Natural killer cell (primary cell): ENCODE results near the gene OTP. TPM values are rescaled to one million over a fixed set of nuclear protein-coding genes. Genes with fewer than 3 reads are reported as not detected.

Experiments
- ATAC-seq, 3 donors: fragments of 150-1000 bp in 2 of 3; fragments of 200-7000 bp in 1 of 3; cut with Tn5 transposase; 1 replicate in 1 of 3; 2 replicates in 2 of 3; pipeline ENCODE4 v1.10.0; 2021; ENCODE audit warnings: mild to moderate bottlenecking in 2 of 3, moderate library complexity in 2 of 3
- DNase-seq, 2 donors: peaks; one replicate each; pipeline versions ENCODE4 v3.0.0 to v3.0.0-alpha.2; 2013 to 2021; ENCODE audit warnings: mixed read lengths in 1 of 2
- H3K27ac ChIP-seq: one replicate; pipeline ENCODE4 v1.5.1; 2013; ENCODE audit warnings: mild to moderate bottlenecking, low read length
- H3K27me3 ChIP-seq: one replicate; pipeline ENCODE4 v1.6.1; 2013; ENCODE audit warnings: low read length; ENCODE audit not compliant: control insufficient read depth, insufficient read depth
- H3K36me3 ChIP-seq: one replicate; pipeline ENCODE4 v1.6.1; 2013; ENCODE audit warnings: low read length; ENCODE audit not compliant: control insufficient read depth, insufficient read depth
- H3K4me1 ChIP-seq: one replicate; pipeline ENCODE4 v1.6.1; 2013; ENCODE audit warnings: low read length; ENCODE audit not compliant: control insufficient read depth, insufficient read depth
- H3K4me3 ChIP-seq: one replicate; pipeline ENCODE4 v1.5.1; 2013; ENCODE audit warnings: low read length
- H3K9me3 ChIP-seq: one replicate; pipeline ENCODE4 v1.6.1; 2013; ENCODE audit warnings: low read length; ENCODE audit not compliant: control insufficient read depth, insufficient read depth
- H3K27ac Mint-ChIP-seq, 2 donors: one replicate each; pipeline ENCODE4 v1.8.0; 2022; ENCODE audit warnings: mild to moderate bottlenecking in 2 of 2, mixed read lengths in 2 of 2, moderate library complexity in 1 of 2
- H3K27me3 Mint-ChIP-seq, 2 donors: one replicate each; pipeline ENCODE4 v1.8.0; 2022; ENCODE audit warnings: low read depth in 2 of 2, mixed read lengths in 2 of 2
- H3K36me3 Mint-ChIP-seq: one replicate; pipeline ENCODE4 v1.8.0; 2022; ENCODE audit warnings: mixed read lengths
- H3K4me1 Mint-ChIP-seq, 2 donors: one replicate each; pipeline ENCODE4 v1.8.0; 2022; ENCODE audit warnings: mixed read lengths in 2 of 2
- H3K4me3 Mint-ChIP-seq: one replicate; pipeline ENCODE4 v1.8.0; 2022; ENCODE audit warnings: mild to moderate bottlenecking, moderate library complexity, mixed read lengths
- H3K9me3 Mint-ChIP-seq, 2 donors: one replicate each; pipeline ENCODE4 v1.8.0; 2022; ENCODE audit warnings: mixed read lengths in 2 of 2
- WGBS: methylation state at CpG from one replicate; pipeline ENCODE4 v1.1.7; 2013; ENCODE audit warnings: missing lambda C conversion rate; ENCODE audit not compliant: insufficient coverage; 5-methylcytosine and 5-hydroxymethylcytosine counted together
- intact Hi-C: fragments of 100-400 bp; cut with micrococcal nuclease; formaldehyde crosslinking; loops from one replicate; pipeline ENCODE4 v1.14.2; 2022
- total RNA-seq, 4 donors: library from RNA; stranded (reverse); fragments of 120-200 nt in 1 of 4; gene quantifications; one replicate each; pipeline versions ENCODE4 v1.2.3 to v1.2.4, GENCODE V29; 2013 to 2022
- TF ChIP-seq, protein P1 (sequence below): fragments of 200-600 bp; IDR thresholded peaks from one replicate; pipeline ENCODE4 v1.8.0; 2022; ENCODE audit warnings: antibody characterized with exemption

The OTP gene
- total RNA-seq, 3 donors from 2014 or later (not counting 1 experiment from before 2014, with no cell fraction given): not detected

DNA sequence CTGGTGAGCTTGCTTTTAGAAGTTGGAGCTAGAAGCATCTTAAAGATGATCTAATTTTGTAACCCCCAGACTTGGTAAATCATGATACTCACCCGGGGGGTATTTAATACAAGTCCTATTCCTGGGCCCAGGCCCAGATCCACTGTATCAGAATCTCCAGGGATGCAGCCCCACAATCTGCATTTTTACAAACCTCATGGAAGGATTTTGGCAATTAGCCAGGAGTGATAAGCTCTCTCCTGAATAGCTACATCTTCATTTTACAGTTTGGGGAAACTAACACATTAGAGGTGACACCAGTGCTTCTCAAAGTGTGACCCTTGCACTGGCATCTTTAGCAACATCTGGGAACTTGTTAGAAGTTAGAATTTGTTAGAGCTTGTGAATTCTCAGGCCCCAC is 31.2 kb upstream of the OTP start:
- TF ChIP-seq, protein P1, sequence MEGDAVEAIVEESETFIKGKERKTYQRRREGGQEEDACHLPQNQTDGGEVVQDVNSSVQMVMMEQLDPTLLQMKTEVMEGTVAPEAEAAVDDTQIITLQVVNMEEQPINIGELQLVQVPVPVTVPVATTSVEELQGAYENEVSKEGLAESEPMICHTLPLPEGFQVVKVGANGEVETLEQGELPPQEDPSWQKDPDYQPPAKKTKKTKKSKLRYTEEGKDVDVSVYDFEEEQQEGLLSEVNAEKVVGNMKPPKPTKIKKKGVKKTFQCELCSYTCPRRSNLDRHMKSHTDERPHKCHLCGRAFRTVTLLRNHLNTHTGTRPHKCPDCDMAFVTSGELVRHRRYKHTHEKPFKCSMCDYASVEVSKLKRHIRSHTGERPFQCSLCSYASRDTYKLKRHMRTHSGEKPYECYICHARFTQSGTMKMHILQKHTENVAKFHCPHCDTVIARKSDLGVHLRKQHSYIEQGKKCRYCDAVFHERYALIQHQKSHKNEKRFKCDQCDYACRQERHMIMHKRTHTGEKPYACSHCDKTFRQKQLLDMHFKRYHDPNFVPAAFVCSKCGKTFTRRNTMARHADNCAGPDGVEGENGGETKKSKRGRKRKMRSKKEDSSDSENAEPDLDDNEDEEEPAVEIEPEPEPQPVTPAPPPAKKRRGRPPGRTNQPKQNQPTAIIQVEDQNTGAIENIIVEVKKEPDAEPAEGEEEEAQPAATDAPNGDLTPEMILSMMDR: no peak
- H3K9me3 ChIP-seq: peaks cover 2% of the 10 kb centered on the region
- Mint-ChIP-seq H3K9me3 (peaks cover 0 to under 1% of the 10 kb centered on the region in 2 donors), H3K4me3 (no peak overlapping the region), H3K36me3 (no peaks in the 10 kb centered on the region), H3K27ac (no peak overlapping the region), H3K27me3 (peaks cover 13 to 28% of the 10 kb centered on the region in 2 donors), H3K4me1 (no peaks in the 10 kb centered on the region)
- peaks cover 8% of the 10 kb centered on the region for H3K27me3 ChIP-seq
- H3K36me3 ChIP-seq: no peaks in the 10 kb centered on the region
- no peak overlapping the region for H3K4me3 ChIP-seq
- DNase-seq (no peak), ATAC-seq (no peak)
- H3K27ac ChIP-seq: no peak overlapping the region
- WGBS: 67% methylated on average over 1 of the region's 1 CpG
- intact Hi-C loops: no loop called here
- H3K4me1 ChIP-seq: no peaks in the 10 kb centered on the region

- TF ChIP-seq, protein P1: no peak
- Mint-ChIP-seq H3K36me3 (no peaks in the 10 kb centered on the region), H3K9me3 (no peaks in the 10 kb centered on the region), H3K4me1 (no peaks in the 10 kb centered on the region), H3K4me3 (no peak overlapping the region), H3K27me3 (peaks cover 19 to 23% of the 10 kb centered on the region in 2 donors), H3K27ac (no peak overlapping the region)
- ATAC-seq: no peak
- WGBS: 54% methylated on average over 3 of the region's 7 CpGs
- peaks cover 8% of the 10 kb centered on the region for H3K27me3 ChIP-seq
- H3K9me3 ChIP-seq: peaks cover 2% of the 10 kb centered on the region
- DNase-seq: no peak
- no peaks in the 10 kb centered on the region for H3K4me1 ChIP-seq
- H3K36me3 ChIP-seq: no peaks in the 10 kb centered on the region
- no peak overlapping the region for H3K27ac ChIP-seq
- intact Hi-C loops: no loop called here
- H3K4me3 ChIP-seq: no peak overlapping the region
Observed at GRCh38 chr5:77663090-77663863, 24.8 kb upstream of the OTP start.

- Mint-ChIP-seq H3K4me1 (no peaks in the 10 kb centered on the region), H3K4me3 (no peak overlapping the region), H3K9me3 (no peaks in the 10 kb centered on the region), H3K27me3 (peaks cover 24 to 29% of the 10 kb centered on the region in 2 donors), H3K27ac (no peak overlapping the region), H3K36me3 (no peaks in the 10 kb centered on the region)
- intact Hi-C loops: no loop called here
- no peak for DNase-seq
- H3K27me3 ChIP-seq: peaks cover 8% of the 10 kb centered on the region
- H3K27ac ChIP-seq: no peak overlapping the region
- no peak overlapping the region for H3K4me3 ChIP-seq
- ATAC-seq: no peak
- H3K4me1 ChIP-seq: no peaks in the 10 kb centered on the region
- H3K36me3 ChIP-seq: no peaks in the 10 kb centered on the region
- TF ChIP-seq, protein P1: no peak
- H3K9me3 ChIP-seq: peaks cover 2% of the 10 kb centered on the region
Observed at GRCh38 chr5:77662635-77663034, 24.1 kb upstream of the OTP start.

- Mint-ChIP-seq H3K27me3 (peaks cover 43 to 62% of the 10 kb centered on the region in 2 donors), H3K27ac (no peak overlapping the region), H3K36me3 (no peaks in the 10 kb centered on the region), H3K4me1 (no peaks in the 10 kb centered on the region), H3K4me3 (no peak overlapping the region), H3K9me3 (no peaks in the 10 kb centered on the region)
- H3K27ac ChIP-seq: no peak overlapping the region
- TF ChIP-seq, protein P1: no peak
- H3K36me3 ChIP-seq: no peaks in the 10 kb centered on the region
- DNase-seq (no peak), ATAC-seq (no peak)
- H3K9me3 ChIP-seq: no peaks in the 10 kb centered on the region
- intact Hi-C loops: no loop called here
- no peaks in the 10 kb centered on the region for H3K27me3 ChIP-seq
- H3K4me1 ChIP-seq: no peaks in the 10 kb centered on the region
- H3K4me3 ChIP-seq: no peak overlapping the region
Observed at GRCh38 chr5:77658662-77659061, 20.1 kb upstream of the OTP start.
